GM18498 (cell line): ENCODE measurements around the gene BCAP29.

Source experiments
- ATAC-seq: cut with Tn5 transposase; IDR thresholded peaks from one replicate; pipeline ENCODE4 v1.9.1; 2021; ENCODE audit warnings: mild to moderate bottlenecking, moderate library complexity; ENCODE audit not compliant: unreplicated experiment

The BCAP29 gene

DNA sequence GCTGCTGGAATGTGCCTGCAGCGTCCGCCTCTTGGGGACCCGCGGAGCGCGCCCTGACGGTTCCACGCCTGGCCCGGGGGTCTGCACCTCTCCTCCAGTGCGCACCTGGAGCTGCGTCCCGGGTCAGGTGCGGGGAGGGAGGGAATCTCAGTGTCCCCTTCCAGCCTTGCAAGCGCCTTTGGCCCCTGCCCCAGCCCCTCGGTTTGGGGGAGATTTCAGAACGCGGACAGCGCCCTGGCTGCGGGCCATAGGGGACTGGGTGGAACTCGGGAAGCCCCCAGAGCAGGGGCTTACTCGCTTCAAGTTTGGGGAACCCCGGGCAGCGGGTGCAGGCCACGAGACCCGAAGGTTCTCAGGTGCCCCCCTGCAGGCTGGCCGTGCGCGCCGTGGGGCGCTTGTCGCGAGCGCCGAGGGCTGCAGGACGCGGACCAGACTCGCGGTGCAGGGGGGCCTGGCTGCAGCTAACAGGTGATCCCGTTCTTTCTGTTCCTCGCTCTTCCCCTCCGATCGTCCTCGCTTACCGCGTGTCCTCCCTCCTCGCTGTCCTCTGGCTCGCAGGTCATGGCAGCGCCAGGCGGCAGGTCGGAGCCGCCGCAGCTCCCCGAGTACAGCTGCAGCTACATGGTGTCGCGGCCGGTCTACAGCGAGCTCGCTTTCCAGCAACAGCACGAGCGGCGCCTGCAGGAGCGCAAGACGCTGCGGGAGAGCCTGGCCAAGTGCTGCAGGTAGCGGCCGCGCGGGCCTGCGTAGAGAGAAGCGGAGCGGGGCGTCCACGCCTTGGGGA is 81.2 kb downstream of the BCAP29 start:
- ATAC-seq, result peak; percentile 62

DNA sequence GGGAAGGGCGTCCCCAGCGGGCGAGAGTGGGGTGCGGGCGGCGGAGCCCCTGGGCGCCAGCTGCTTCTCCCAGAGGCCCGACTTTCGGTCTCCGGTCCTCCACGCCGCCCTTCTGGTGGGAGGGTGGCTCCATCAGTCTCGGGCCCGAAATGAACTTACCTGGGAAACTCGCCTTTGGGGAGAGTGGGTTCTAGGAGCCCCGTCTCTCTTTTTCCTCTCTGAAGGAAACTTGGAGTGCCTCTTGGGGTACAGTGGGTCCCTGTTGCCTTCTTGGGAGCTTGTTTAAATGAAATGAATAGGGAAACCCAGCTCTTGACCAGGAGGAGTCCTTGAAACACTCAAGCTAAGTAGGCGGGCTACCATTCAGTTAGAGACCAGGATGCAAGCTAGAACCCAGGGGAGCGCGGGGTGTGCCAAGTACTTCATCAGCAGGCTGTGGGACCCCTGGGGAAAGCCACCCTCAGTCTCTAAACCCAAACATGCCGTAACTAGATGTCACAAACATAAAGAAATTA is 81.9 kb downstream of the BCAP29 start:
- ATAC-seq, result no peak

DNA sequence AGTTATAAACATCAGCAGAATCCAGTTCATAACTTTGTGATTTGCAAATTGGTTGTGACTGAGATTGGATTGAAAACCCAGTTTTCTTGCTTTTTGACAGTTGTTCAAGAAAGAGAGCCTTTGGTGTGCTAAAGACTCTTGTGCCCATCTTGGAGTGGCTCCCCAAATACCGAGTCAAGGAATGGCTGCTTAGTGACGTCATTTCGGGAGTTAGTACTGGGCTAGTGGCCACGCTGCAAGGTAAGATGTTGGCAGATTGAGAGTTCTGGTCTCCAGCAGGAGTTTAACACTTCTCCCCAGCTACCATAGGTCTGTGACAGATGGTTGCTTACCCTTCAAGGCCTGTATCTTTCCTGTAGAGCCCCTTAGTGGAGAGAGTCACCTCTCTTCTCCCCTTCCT is 83.2 kb downstream of the BCAP29 start:
- no peak for ATAC-seq

DNA sequence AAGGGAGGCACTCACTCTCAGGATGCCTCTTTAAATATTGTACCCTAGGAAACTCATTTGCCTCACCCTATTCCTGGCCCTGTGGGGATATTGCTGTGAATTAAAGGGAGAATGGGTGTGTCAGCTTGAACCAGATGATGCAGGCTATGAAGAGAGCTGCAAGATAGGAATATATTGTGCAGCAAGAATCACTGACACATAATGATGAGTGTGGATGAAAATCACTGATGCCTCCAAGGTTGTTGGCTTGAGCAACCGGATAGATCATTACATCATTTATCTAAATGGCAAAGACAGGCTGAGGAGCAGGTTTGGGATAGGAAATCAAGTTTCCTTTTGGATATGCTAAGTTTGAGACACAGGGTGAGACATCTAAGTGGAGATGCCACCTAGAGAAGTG is 86.7 kb downstream of the BCAP29 start:
- ATAC-seq, result no peak

DNA sequence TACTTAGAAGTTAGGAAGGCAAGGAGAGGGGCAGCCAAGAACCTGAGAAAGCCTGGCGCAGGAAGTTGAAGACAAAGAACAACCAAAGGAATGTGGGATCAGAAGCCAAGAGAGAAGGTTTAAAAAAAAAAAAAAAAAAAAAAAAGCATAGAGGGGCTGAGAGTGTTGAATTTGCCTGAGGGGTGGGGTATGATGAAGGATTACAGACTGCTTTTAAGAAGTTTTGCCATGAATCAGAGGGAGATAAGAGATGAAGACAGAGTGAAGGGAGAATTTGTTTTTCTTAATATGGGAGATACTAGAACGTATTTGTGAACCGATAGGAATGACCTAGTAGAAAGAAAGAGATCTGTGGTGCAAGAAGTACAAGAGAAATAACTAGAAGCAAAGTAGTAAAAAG is 87.3 kb downstream of the BCAP29 start:
- no peak for ATAC-seq

DNA sequence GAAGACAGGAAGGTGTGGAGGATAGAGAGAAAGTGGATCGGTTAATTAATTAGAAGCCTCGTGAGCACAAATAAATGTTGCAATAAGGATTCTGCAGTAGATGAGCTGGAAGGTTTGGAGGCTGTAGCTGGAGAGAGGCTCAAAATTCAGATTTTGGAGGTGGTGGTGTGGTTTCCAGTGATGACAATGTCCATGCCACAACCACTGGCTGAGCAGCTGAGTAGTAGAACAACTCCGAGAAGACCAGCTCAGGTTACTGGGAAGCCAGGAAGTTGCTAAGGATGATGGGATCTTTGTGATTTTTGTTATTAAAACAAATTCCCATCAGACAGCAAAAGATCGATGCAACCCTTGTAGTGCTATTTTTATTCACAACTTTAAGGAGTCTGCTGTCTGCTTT is 88.2 kb downstream of the BCAP29 start:
- ATAC-seq, result no peak
